DOHH2 (cell line): ENCODE data around the gene FUT1.
"Not testable (repeated sequence)": the region's sequence is repeated elsewhere in the genome, so short reads cannot be mapped to it uniquely, and the experiment has no call there.

Source experiments
- CTCF ChIP-seq: fragments of 200-600 bp; sonication (generic); IDR thresholded peaks from one replicate; pipeline ENCODE4 v1.5.1; 2014; ENCODE audit warnings: antibody characterized with exemption, mild to moderate bottlenecking, low read depth, low read length; ENCODE audit not compliant: poor library complexity, severe bottlenecking
- EZH2phosphoT487 ChIP-seq: fragments of 200-600 bp; sonication (generic); IDR thresholded peaks from 2 replicates; pipeline ENCODE4 v1.6.1; 2017; ENCODE audit warnings: borderline replicate concordance, mild to moderate bottlenecking, antibody characterized with exemption, low read length, moderate library complexity, mixed read lengths

GRCh38 chr19:48786422-48786821, 34.0 kb upstream of the FUT1 start:
- not testable (repeated sequence) for TF ChIP-seq CTCF, EZH2phosphoT487
